ENCODE measurements around the gene PHTF2.
"Not testable (repeated sequence)": the region's sequence is repeated elsewhere in the genome, so short reads cannot be mapped to it uniquely, and the experiment has no call there.

Gene PHTF2

DNA sequence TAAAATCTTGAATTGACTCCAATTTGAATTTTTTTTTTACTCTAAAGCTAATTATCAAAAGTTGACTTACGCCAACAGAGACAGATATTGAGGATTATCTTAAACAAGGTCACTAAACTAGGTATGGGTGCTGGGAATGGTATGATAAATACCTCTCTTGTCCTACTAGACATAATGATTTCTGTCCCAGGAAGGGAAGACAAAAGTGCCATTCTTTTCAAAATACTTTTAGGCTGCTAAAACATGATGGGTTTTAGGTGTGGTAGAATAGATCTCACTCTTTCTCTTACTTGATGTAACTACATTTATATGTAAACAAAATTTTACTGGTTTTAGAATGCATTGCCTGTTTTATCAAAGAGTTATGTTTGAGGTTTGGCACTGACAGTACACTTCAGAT, 15.5 kb upstream of the PHTF2 start:
- Mint-ChIP-seq H3K27me3 (no peaks in the 10 kb centered on the region), H3K36me3 (peaks cover 44% of the 10 kb centered on the region), H3K27ac (no peak overlapping the region), H3K4me1 (peaks cover 2% of the 10 kb centered on the region), H3K9me3 (no peaks in the 10 kb centered on the region), H3K4me3 (no peak overlapping the region)
- CTCF ChIA-PET, result no interaction called here
- DNase-seq, result no peak

DNA sequence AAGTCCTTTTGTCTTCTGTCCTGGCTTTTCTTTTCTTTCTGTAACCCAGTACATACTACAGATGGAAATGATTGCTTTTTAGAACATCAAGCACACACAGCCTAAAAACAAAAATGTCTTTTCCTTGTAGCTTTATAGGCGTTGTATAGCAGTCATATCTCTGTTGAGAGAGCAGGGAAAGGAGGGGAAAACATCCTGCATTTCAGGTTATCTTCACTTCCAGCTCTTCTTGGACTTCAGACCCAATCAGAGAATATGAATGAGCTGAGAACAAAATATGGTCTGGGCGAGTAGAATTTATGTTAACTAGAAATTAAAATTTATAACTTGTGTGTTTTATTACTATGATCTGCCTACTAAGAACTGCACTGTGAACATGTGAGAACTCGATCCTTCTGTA, 15.0 kb upstream of the PHTF2 start:
- H3K27ac Mint-ChIP-seq, result no peak overlapping the region

DNA sequence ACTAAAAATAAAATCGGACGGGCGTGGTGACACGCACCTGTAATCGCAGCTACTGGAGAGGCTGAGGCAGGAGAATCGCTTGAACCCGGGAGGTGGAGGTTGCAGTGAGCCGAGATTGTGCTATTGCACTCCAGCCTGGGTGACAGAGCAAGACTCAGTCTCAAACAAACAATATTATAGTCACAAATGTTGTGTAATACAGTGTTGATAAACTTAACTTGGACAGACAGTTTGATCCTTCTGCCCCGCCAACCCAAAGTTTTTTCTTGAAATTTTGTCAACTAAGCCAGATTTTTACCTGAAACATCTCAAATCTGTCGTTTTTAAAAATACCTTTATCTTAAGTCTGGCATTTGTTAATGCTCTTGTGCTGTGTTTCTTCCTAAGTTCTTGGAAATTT, 14.1 kb upstream of the PHTF2 start:
- H3K27me3 Mint-ChIP-seq, H3K9me3 Mint-ChIP-seq, DNase-seq, CTCF ChIA-PET, H3K27ac Mint-ChIP-seq, H3K4me3 Mint-ChIP-seq, H3K4me1 Mint-ChIP-seq: not testable (repeated sequence)
- H3K36me3 Mint-ChIP-seq, result peaks cover 37% of the 10 kb centered on the region

More for the DNA sequence above, 15.0 kb upstream of the PHTF2 start:
- CTCF ChIA-PET, result no interaction called here
- H3K4me3 Mint-ChIP-seq, result no peak overlapping the region
- H3K36me3 Mint-ChIP-seq, result peaks cover 40% of the 10 kb centered on the region
- no peak for DNase-seq
- no peaks in the 10 kb centered on the region for H3K27me3 Mint-ChIP-seq
- no peaks in the 10 kb centered on the region for H3K9me3 Mint-ChIP-seq
- H3K4me1 Mint-ChIP-seq, result peaks cover 2% of the 10 kb centered on the region

DNA sequence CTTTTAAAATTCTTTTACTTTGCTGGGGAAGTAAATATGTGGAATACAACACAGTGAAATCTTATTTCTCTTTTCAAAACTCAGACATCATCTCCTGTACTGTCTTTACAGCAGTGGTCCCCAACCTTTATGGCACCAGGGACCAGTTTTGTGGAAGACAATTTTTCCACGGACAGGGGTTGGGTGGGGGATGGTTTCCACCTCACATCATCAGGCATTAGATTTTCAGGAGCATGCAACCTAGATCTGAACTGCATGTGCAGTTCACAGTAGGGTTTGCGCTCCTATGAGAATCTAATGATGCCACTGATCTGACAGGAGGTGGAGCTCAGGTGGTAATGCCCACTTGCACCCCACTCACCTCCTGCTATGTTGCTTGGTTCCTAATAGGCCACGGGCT, 12.6 kb upstream of the PHTF2 start:
- Mint-ChIP-seq H3K9me3 (no peaks in the 10 kb centered on the region), H3K27ac (no peak overlapping the region), H3K4me1 (peaks cover 2% of the 10 kb centered on the region), H3K27me3 (no peaks in the 10 kb centered on the region), H3K4me3 (no peak overlapping the region), H3K36me3 (peaks cover 31% of the 10 kb centered on the region)
- CTCF ChIA-PET, result no interaction called here
- no peak for DNase-seq

DNA sequence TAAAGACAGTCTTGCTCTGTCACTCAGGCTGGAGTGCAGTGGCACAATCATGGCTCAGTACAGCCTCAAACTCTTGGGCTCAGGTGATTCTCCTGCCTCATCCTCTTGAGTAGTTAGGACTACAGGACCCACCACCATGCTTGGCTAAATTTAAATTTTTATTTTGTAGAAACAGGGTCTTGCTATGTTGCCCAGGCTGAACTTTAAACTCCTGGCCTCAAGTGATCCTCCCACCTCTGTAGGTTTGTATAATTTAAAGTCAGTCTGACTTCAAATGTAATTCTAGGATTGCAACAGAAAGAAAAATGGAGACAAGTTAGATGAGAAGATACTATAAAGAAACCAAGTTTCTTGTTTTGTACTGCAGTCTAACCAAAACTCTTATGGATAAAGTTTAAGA, 11.8 kb upstream of the PHTF2 start:
- no peak for DNase-seq
- Mint-ChIP-seq H3K27ac (no peak overlapping the region), H3K36me3 (peaks cover 28% of the 10 kb centered on the region), H3K4me1 (peaks cover 2% of the 10 kb centered on the region), H3K4me3 (no peak overlapping the region), H3K9me3 (no peaks in the 10 kb centered on the region), H3K27me3 (no peaks in the 10 kb centered on the region)
- CTCF ChIA-PET, result no interaction called here

DNA sequence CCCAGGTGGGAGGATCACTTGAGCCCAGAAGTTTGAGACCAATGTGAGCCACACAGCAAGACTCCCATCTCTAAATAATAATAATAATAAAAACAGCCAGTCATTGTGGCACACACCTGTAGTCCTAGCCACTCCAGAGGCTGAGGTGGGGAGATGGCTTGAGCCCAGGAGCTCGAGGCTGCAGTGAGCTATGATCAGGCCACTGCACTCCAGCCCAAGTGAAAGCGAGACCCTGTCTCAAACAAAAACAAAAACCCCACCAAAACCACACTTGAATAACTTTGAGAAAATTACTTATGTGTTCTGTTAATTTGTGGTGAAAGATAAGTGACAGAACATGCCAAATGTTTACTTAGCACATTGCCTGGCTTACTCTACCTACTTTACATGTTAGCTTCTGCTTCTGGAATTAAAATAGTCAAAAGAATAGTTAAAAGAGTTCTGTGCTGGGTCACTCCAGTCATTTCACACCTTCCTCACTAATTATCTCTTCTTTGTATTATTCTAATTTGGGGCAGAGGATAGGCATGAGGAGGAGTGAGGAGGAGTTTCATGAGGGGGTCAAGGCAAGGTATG, 10.2 kb upstream of the PHTF2 start:
- Mint-ChIP-seq H3K4me1 (peaks cover 2% of the 10 kb centered on the region), H3K9me3 (no peaks in the 10 kb centered on the region), H3K27ac (no peak overlapping the region), H3K36me3 (peaks cover 20% of the 10 kb centered on the region), H3K4me3 (no peak overlapping the region), H3K27me3 (no peaks in the 10 kb centered on the region)
- CTCF ChIA-PET, result no interaction called here
- no peak for DNase-seq

DNA sequence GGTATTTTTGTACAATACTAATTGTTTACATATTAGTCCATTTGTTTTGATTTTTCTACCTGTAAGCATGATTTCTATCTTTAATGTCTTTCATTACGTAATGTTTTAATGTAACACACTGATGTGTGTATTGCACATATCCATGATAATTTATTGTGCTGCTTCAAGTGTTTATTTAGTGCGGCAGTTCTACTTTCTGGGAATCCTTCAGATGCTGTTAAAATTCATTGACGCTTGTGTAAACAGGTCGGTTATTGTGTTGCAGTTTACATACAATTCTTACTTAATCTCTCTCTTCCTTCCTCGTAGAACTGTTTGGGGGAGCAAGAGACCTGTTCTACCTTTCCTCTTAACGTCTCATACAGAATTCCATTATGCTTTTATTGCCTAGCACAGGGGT, 7.2 kb upstream of the PHTF2 start:
- CTCF ChIA-PET, result no interaction called here
- Mint-ChIP-seq H3K36me3 (peaks cover 18% of the 10 kb centered on the region), H3K27ac (no peak overlapping the region), H3K9me3 (no peaks in the 10 kb centered on the region), H3K4me3 (no peak overlapping the region), H3K27me3 (no peaks in the 10 kb centered on the region), H3K4me1 (peaks cover 17% of the 10 kb centered on the region)
- DNase-seq, result no peak

DNA sequence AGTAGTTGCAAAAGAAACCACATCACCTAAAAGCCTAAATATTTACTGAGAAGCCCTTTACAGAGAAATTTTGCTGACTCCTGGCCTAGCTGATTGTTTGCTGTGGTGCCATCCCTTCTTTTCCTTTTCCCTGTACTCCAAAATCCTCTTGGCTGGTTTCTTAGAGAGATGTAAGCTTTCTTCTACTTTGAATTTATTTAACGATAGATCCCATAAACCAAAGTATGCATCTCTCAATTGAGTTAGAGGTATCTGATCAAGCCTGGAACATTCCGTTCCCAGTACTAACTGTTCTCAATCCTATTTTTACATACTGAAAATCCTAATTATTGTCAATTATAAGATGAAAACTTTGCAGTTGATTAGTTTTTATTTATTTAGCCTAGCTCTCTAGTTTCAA, 6.6 kb upstream of the PHTF2 start:
- Mint-ChIP-seq H3K4me1 (peaks cover 23% of the 10 kb centered on the region), H3K9me3 (no peaks in the 10 kb centered on the region), H3K4me3 (no peak overlapping the region), H3K27me3 (no peaks in the 10 kb centered on the region), H3K36me3 (peaks cover 21% of the 10 kb centered on the region), H3K27ac (no peak overlapping the region)
- no peak for DNase-seq
- CTCF ChIA-PET, result no interaction called here

DNA sequence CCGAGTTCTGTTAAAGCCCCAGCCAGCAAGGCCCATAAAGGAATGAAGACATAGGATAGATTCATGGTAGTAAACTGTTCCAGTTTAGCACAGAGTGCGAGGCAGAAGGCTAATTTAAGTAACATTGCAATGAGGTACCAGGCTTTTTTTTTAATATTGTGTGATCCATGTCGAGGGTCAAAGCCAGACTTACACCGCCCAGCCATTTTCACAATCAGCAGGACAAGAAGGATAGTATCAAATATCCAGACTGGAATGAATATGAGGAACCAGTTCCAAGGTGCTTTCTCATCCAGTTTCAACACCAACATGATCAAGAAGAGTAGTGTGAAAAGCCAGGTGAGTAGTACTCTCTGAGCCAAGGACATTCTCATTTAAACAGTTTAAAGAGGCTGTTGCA, 4.6 kb upstream of the PHTF2 start:
- peaks cover 33% of the 10 kb centered on the region for H3K4me1 Mint-ChIP-seq
- H3K4me3 Mint-ChIP-seq, result no peak overlapping the region
- CTCF ChIA-PET, result no interaction called here
- H3K36me3 Mint-ChIP-seq, result peaks cover 26% of the 10 kb centered on the region
- DNase-seq, result no peak
- H3K9me3 Mint-ChIP-seq, result no peaks in the 10 kb centered on the region
- H3K27me3 Mint-ChIP-seq, result peaks cover 3% of the 10 kb centered on the region
- H3K27ac Mint-ChIP-seq, result no peak overlapping the region

DNA sequence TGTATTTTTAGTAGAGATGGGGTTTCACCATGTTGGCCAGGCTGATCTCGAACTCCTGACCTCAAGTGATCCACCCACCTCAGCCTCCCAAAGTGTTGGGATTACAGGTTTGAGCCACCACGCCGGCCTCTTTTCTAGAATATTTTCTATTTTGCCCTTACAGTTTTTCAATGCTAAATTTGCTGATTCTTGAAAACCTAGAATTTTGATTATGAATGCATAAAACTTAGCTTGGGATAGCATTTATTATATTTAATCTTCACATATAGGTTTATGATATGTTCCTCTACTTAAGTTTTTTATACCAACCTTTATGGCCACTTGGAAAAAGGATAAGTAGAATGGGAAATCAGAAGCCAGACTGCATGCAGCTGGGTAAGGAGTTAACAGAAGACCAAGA, 2.5 kb upstream of the PHTF2 start:
- H3K9me3 Mint-ChIP-seq, result no peaks in the 10 kb centered on the region
- peak overlapping the region; percentile 83 for H3K4me3 Mint-ChIP-seq
- no peak overlapping the region for H3K27ac Mint-ChIP-seq
- no peak for DNase-seq
- CTCF ChIA-PET, result interaction anchor here (0.7 kb wide), 1 partner anchor 46 kb away, joined by 4 read pairs; no protein-coding TSS in a partner anchor
- H3K4me1 Mint-ChIP-seq, result peaks cover 47% of the 10 kb centered on the region
- peaks cover 3% of the 10 kb centered on the region for H3K27me3 Mint-ChIP-seq
- H3K36me3 Mint-ChIP-seq, result peaks cover 34% of the 10 kb centered on the region

DNA sequence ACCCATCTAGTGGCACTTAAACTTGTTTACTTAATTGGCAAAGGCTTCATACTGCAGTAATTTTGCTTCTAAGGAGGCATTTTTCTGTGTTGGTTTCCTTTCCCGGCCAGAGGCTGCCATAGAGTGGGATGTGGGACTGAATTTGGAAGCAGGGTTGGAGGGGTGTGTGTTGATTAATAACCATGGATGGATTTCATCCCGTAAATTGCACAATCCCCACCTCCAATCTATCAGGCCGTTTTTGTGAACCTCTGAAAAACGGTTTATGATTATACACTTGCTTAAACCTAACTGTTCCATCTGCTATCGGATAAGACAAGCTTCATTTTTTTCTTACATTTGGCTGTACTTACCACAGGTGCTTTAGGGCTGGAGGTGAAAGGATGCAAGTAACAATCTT, 1.6 kb upstream of the PHTF2 start:
- H3K9me3 Mint-ChIP-seq, result no peaks in the 10 kb centered on the region
- H3K27me3 Mint-ChIP-seq, result peaks cover 3% of the 10 kb centered on the region
- peak overlapping the region; percentile 83 for H3K4me3 Mint-ChIP-seq
- peaks cover 56% of the 10 kb centered on the region for H3K4me1 Mint-ChIP-seq
- peak overlapping the region; percentile 91 for H3K27ac Mint-ChIP-seq
- H3K36me3 Mint-ChIP-seq, result peaks cover 40% of the 10 kb centered on the region
- CTCF ChIA-PET, result no interaction called here
- DNase-seq, result no peak

DNA sequence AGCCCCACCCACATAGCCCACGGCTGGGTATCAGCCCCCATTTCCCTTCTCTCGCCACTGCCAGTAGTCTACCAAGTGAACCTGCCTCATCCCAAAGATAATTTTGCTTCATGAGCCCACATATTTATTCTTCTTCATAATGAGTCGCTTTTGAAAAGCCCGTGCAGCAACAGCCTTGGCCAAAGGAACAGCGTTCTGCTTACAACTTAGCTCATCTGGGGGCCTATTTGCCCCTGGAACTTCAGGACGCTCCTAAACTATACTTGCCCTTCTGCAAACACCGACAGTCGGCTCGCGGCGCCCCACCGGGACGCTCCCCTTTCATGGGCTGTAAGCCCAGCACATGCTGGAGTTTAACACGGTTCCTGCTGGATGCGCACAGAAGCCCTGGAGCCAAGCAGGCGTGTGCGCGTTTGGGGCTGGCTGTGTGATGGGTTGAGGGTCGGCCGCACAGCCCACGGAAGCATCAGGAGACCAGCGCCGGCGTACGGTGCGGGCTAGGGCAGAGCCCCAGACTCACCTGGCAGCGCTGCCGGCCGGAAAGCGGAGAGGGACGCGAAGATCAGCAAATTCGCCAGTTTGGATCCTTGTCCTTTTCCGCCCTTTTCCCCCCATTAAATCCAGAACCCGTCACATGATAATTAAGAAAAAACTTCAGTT, 709 bp upstream of the PHTF2 start:
- Mint-ChIP-seq H3K36me3 (peaks cover 45% of the 10 kb centered on the region), H3K27ac (peak overlapping the region; percentile 91), H3K9me3 (no peaks in the 10 kb centered on the region), H3K4me1 (peaks cover 65% of the 10 kb centered on the region), H3K4me3 (peak overlapping the region; percentile 83), H3K27me3 (peaks cover 3% of the 10 kb centered on the region)
- CTCF ChIA-PET, result interaction anchor here (0.7 to 1.2 kb wide), 2 partner anchors 100 to 106 kb away, joined by 3 read pairs; no protein-coding TSS in a partner anchor
- no peak for DNase-seq

DNA sequence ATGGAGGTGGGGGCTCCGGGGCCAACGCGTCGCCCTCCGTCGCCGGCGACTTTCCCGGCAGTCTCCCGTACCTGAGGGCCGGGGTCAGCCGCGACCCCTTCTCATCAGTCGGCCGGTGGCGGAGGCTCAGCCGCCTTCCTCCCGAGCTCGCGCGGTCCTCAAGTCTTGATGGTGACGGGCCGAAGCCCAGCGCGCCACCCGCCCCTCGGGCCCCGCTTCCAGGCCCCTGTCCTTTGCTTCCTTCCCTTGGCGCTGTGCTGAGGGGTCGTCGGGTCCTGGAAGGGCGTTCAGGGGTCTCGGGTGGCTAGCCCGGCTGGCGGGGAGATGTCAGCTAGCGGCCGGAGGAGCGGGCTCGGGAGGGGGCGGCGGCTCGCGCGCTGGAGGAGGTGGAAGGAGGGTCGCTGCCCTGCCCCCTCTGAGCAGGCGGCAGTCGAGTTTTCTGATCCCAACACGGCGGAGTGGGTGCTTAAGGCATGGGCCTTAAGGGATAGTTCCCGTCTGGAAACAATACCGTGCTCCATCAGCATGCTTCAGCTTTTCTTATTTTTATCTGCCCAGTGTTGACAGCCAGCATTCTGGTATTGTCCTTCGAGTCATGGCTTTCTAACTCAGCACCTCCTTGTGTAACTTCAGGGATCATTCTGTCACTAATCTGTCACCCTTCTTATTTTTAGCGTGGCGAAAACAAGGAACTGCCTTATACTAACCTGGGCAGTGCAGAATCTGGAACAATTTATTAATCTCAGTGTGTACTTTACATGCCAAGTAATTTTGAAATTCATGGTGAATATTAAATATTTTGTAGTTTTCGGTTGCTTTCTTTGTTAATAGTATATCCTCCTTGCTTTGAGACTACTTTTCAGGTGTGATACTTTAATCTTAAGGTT, 748 bp downstream of the PHTF2 start:
- DNase-seq, result peak; percentile 50
- Mint-ChIP-seq H3K4me1 (peaks cover 73% of the 10 kb centered on the region), H3K27me3 (peaks cover 3% of the 10 kb centered on the region), H3K9me3 (no peaks in the 10 kb centered on the region), H3K4me3 (peak overlapping the region; percentile 83), H3K27ac (peak overlapping the region; percentile 91), H3K36me3 (peaks cover 50% of the 10 kb centered on the region)
- CTCF ChIA-PET, result interaction anchor here (1.0 to 1.2 kb wide), 2 partner anchors 35 to 104 kb away, joined by 3 read pairs; no protein-coding TSS in a partner anchor

DNA sequence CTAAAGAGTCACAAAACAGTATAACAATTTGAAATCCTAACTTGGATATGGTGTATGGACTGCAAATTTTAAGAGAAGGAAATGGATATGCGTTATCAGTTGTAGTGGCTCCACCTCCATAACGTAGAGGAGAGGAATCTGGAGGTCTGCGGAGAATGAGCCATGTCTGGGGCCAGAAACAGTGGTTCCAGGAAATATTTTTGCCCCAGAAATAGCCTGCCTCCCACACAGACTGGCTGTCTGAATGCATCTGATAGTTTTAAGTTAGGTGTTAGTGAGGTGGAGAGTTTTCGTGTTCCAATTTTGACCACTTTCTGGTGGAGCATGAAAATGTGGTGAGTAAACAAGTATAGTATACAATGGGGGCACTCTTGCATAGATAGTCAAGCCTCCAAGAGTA, 1.6 kb downstream of the PHTF2 start:
- no peak for DNase-seq
- Mint-ChIP-seq H3K9me3 (peaks cover 8% of the 10 kb centered on the region), H3K27me3 (peaks cover 3% of the 10 kb centered on the region), H3K27ac (peak overlapping the region; percentile 91), H3K4me1 (peaks cover 76% of the 10 kb centered on the region), H3K36me3 (peaks cover 53% of the 10 kb centered on the region), H3K4me3 (peak overlapping the region; percentile 83)
- CTCF ChIA-PET, result no interaction called here
